HEK293 (cell line): ENCODE data around the gene TAC4.

Source experiments
- CTCF ChIA-PET: fragments of 350-600 bp; formaldehyde crosslinking; extraction: SDS; loops from one replicate; lab custom pipeline; 2021; ENCODE audit warnings: antibody characterized with exemption; lab: Yijun Ruan, JAX
- POLR2A ChIA-PET: fragments of 300-600 bp; formaldehyde crosslinking; extraction: SDS; loops from one replicate; lab custom pipeline; 2020; ENCODE audit warnings: antibody characterized with exemption, inconsistent platforms; lab: Yijun Ruan, JAX
- H3K27ac ChIP-seq: fragments of 200-500 bp; sonication (Bioruptor generic); 2 replicates; pipeline ENCODE4 v1.5.1; 2014; ENCODE audit warnings: low read depth, low read length, control low read depth, inconsistent platforms; ENCODE audit errors: extremely low read depth
- H3K36me3 ChIP-seq, 2 experiments: fragments of 200-500 bp in 1 of 2; sonication (Bioruptor generic) in 1 of 2; 1 replicate in 1 of 2; 2 replicates in 1 of 2; pipeline ENCODE4 v1.5.1; 2014 to 2017; ENCODE audit warnings: inconsistent platforms in 2 of 2, low read length in 2 of 2; ENCODE audit not compliant: control insufficient read depth in 2 of 2, insufficient read depth in 1 of 2
- H3K4me1 ChIP-seq: fragments of 200-500 bp; sonication (Bioruptor generic); 2 replicates; pipeline ENCODE4 v1.5.1; 2014; ENCODE audit warnings: mild to moderate bottlenecking, low read length, inconsistent platforms; ENCODE audit not compliant: control insufficient read depth, insufficient read depth
- H3K4me3 ChIP-seq: 2 replicates; pipeline ENCODE4 v1.5.1; 2011; ENCODE audit warnings: low read depth, mild to moderate bottlenecking, control low read depth, low read length, moderate library complexity
- H3K9me3 ChIP-seq: fragments of 200-500 bp; sonication (Bioruptor generic); 2 replicates; pipeline ENCODE4 v1.5.1; 2014; ENCODE audit warnings: low read depth, low read length, inconsistent platforms; ENCODE audit not compliant: control insufficient read depth, insufficient read depth
- IKZF3 ChIP-seq: fragments of 450-650 bp; IDR thresholded peaks from 2 replicates; pipeline ENCODE4 v1.5.0; 2018; ENCODE audit warnings: missing biosample characterization, mild to moderate bottlenecking, missing genetic modification characterization, moderate library complexity
- KLF10 ChIP-seq: fragments of 450-650 bp; IDR thresholded peaks from 2 replicates; pipeline ENCODE4 v1.5.1; 2018; ENCODE audit warnings: missing biosample characterization, mild to moderate bottlenecking, missing genetic modification characterization
- KLF16 ChIP-seq: fragments of 450-650 bp; formaldehyde crosslinking; IDR thresholded peaks from 2 replicates; pipeline ENCODE4 v1.5.1; 2017; ENCODE audit warnings: missing biosample characterization, missing genetic modification characterization
- SP2 ChIP-seq: fragments of 450-650 bp; formaldehyde crosslinking; IDR thresholded peaks from 2 replicates; pipeline ENCODE4 v1.5.1; 2016; ENCODE audit warnings: missing biosample characterization, missing genetic modification characterization
- SP7 ChIP-seq: fragments of 450-650 bp; formaldehyde crosslinking; IDR thresholded peaks from 2 replicates; pipeline ENCODE4 v1.5.1; 2016; ENCODE audit warnings: missing biosample characterization, missing genetic modification characterization
- ZBTB11 ChIP-seq: fragments of 450-650 bp; formaldehyde crosslinking; conservative IDR thresholded peaks from 2 replicates; pipeline ENCODE4 v1.5.1; 2016; ENCODE audit warnings: low read depth, missing biosample characterization, missing genetic modification characterization
- ZBTB20 ChIP-seq: fragments of 450-650 bp; formaldehyde crosslinking; IDR thresholded peaks from 2 replicates; pipeline ENCODE4 v1.5.1; 2016; ENCODE audit warnings: missing biosample characterization, missing genetic modification characterization
- ZBTB6 ChIP-seq: fragments of 450-650 bp; formaldehyde crosslinking; IDR thresholded peaks from 2 replicates; pipeline ENCODE4 v1.5.1; 2017; ENCODE audit warnings: missing biosample characterization, missing genetic modification characterization
- ZNF16 ChIP-seq: fragments of 450-650 bp; formaldehyde crosslinking; IDR thresholded peaks from 2 replicates; pipeline ENCODE4 v1.5.1; 2016; ENCODE audit warnings: low read depth, missing biosample characterization, missing genetic modification characterization
- ZNF223 ChIP-seq: fragments of 450-650 bp; formaldehyde crosslinking; IDR thresholded peaks from 2 replicates; pipeline ENCODE4 v1.5.1; 2016; ENCODE audit warnings: missing biosample characterization, missing genetic modification characterization
- ZNF404 ChIP-seq: fragments of 450-650 bp; formaldehyde crosslinking; IDR thresholded peaks from 2 replicates; pipeline ENCODE4 v1.5.1; 2017; ENCODE audit warnings: missing biosample characterization, missing genetic modification characterization
- ZNF423 ChIP-seq: fragments of 450-650 bp; formaldehyde crosslinking; IDR thresholded peaks from 2 replicates; pipeline ENCODE4 v1.5.1; 2016; ENCODE audit warnings: missing biosample characterization, missing genetic modification characterization
- ZNF558 ChIP-seq: fragments of 450-650 bp; formaldehyde crosslinking; IDR thresholded peaks from 2 replicates; pipeline ENCODE4 v1.5.1; 2016; ENCODE audit warnings: missing biosample characterization, missing genetic modification characterization
- ZNF560 ChIP-seq: fragments of 450-650 bp; formaldehyde crosslinking; IDR thresholded peaks from 2 replicates; pipeline ENCODE4 v1.5.1; 2017; ENCODE audit warnings: missing biosample characterization, missing genetic modification characterization, borderline replicate concordance
- TF ChIP-seq, protein P1 (sequence below): fragments of 450-650 bp; IDR thresholded peaks from 2 replicates; pipeline ENCODE4 v1.5.1; 2018; ENCODE audit warnings: missing biosample characterization, missing genetic modification characterization
- TF ChIP-seq, protein P2 (sequence below): fragments of 450-650 bp; formaldehyde crosslinking; IDR thresholded peaks from 2 replicates; pipeline ENCODE4 v1.5.0; 2017; ENCODE audit warnings: missing biosample characterization, missing genetic modification characterization, borderline replicate concordance
- TF ChIP-seq, protein P3 (sequence below): fragments of 450-650 bp; formaldehyde crosslinking; IDR thresholded peaks from 2 replicates; pipeline ENCODE4 v1.5.1; 2016; ENCODE audit warnings: missing biosample characterization, missing genetic modification characterization
- TF ChIP-seq, protein P4 (sequence below): fragments of 450-650 bp; formaldehyde crosslinking; IDR thresholded peaks from 2 replicates; pipeline ENCODE4 v1.5.1; 2016; ENCODE audit warnings: missing biosample characterization, missing genetic modification characterization

TAC4 gene

DNA sequence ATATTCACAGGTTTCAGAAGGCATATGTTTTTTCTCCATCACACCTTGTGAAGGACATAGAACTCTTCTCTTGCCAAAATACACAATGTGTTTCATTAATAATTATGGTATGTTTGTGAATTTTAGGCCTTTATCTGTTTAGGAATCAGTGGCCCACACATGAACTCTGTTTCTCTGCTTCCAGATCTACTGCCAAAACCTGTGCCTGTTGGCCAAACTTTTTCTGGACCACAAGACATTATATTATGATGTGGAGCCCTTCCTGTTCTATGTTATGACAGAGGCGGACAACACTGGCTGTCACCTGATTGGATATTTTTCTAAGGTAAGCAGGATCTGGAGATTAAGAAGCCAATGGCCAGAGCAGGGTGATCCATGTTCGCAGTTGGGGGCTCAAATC is 26.4 kb downstream of the TAC4 start:
- no peak overlapping the region for H3K4me3 ChIP-seq
- H3K4me1 ChIP-seq = no peaks in the 10 kb centered on the region
- ChIA-PET POLR2A (no interaction called here), CTCF (interaction anchor here (0.7 to 5.9 kb wide), 3 partner anchors 17 to 175 kb away, joined by 4 to 27 read pairs (median 6); partner anchors contain the start of gene DLX3)
- no peak overlapping the region for H3K27ac ChIP-seq
- TF ChIP-seq ZNF560 = no peak
- no peak for TF ChIP-seq SP2 (tag by site-specific recombination)
- TF ChIP-seq ZNF223 (tag by site-specific recombination) = no peak
- TF ChIP-seq, protein P1, sequence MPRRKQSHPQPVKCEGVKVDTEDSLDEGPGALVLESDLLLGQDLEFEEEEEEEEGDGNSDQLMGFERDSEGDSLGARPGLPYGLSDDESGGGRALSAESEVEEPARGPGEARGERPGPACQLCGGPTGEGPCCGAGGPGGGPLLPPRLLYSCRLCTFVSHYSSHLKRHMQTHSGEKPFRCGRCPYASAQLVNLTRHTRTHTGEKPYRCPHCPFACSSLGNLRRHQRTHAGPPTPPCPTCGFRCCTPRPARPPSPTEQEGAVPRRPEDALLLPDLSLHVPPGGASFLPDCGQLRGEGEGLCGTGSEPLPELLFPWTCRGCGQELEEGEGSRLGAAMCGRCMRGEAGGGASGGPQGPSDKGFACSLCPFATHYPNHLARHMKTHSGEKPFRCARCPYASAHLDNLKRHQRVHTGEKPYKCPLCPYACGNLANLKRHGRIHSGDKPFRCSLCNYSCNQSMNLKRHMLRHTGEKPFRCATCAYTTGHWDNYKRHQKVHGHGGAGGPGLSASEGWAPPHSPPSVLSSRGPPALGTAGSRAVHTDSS (tag by site-specific recombination) = no peak
- TF ChIP-seq ZBTB6 (tag by site-specific recombination) = no peak
- no peak for TF ChIP-seq ZBTB11 (tag by site-specific recombination)
- no peak for TF ChIP-seq ZNF558
- TF ChIP-seq IKZF3 (tag by site-specific recombination) = no peak
- TF ChIP-seq, protein P2, sequence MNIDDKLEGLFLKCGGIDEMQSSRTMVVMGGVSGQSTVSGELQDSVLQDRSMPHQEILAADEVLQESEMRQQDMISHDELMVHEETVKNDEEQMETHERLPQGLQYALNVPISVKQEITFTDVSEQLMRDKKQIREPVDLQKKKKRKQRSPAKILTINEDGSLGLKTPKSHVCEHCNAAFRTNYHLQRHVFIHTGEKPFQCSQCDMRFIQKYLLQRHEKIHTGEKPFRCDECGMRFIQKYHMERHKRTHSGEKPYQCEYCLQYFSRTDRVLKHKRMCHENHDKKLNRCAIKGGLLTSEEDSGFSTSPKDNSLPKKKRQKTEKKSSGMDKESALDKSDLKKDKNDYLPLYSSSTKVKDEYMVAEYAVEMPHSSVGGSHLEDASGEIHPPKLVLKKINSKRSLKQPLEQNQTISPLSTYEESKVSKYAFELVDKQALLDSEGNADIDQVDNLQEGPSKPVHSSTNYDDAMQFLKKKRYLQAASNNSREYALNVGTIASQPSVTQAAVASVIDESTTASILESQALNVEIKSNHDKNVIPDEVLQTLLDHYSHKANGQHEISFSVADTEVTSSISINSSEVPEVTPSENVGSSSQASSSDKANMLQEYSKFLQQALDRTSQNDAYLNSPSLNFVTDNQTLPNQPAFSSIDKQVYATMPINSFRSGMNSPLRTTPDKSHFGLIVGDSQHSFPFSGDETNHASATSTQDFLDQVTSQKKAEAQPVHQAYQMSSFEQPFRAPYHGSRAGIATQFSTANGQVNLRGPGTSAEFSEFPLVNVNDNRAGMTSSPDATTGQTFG (tag by site-specific recombination) = no peak
- TF ChIP-seq ZNF423 = no peak
- no peaks in the 10 kb centered on the region for H3K9me3 ChIP-seq
- H3K36me3 ChIP-seq = peaks cover 94 to 96% of the 10 kb centered on the region in 2 experiments

GRCh38 chr17:49820773-49821172 is 27.1 kb downstream of the TAC4 start:
- H3K36me3 ChIP-seq = peaks cover 94 to 96% of the 10 kb centered on the region in 2 experiments
- ChIA-PET CTCF (interaction anchor here (0.6 to 5.9 kb wide), 5 partner anchors 19 to 710 kb away, joined by 3 to 27 read pairs (median 4); partner anchors contain the start of gene DLX3), POLR2A (no interaction called here)
- H3K27ac ChIP-seq = no peak overlapping the region
- no peaks in the 10 kb centered on the region for H3K9me3 ChIP-seq
- no peaks in the 10 kb centered on the region for H3K4me1 ChIP-seq
- no peak overlapping the region for H3K4me3 ChIP-seq
- TF ChIP-seq KLF16 (tag by site-specific recombination) (no peak), IKZF3 (tag by site-specific recombination) (no peak), ZNF404 (no peak), SP7 (tag by site-specific recombination) (no peak), KLF10 (tag by site-specific recombination) (no peak), ZBTB20 (tag by site-specific recombination) (no peak), ZNF16 (tag by site-specific recombination) (no peak)
- TF ChIP-seq, protein P3, sequence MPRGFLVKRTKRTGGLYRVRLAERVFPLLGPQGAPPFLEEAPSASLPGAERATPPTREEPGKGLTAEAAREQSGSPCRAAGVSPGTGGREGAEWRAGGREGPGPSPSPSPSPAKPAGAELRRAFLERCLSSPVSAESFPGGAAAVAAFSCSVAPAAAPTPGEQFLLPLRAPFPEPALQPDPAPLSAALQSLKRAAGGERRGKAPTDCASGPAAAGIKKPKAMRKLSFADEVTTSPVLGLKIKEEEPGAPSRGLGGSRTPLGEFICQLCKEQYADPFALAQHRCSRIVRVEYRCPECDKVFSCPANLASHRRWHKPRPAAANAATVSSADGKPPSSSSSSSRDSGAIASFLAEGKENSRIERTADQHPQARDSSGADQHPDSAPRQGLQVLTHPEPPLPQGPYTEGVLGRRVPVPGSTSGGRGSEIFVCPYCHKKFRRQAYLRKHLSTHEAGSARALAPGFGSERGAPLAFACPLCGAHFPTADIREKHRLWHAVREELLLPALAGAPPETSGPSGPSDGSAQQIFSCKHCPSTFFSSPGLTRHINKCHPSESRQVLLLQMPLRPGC (tag by site-specific recombination) = no peak
- TF ChIP-seq, protein P2 (tag by site-specific recombination) = no peak
- TF ChIP-seq, protein P4, sequence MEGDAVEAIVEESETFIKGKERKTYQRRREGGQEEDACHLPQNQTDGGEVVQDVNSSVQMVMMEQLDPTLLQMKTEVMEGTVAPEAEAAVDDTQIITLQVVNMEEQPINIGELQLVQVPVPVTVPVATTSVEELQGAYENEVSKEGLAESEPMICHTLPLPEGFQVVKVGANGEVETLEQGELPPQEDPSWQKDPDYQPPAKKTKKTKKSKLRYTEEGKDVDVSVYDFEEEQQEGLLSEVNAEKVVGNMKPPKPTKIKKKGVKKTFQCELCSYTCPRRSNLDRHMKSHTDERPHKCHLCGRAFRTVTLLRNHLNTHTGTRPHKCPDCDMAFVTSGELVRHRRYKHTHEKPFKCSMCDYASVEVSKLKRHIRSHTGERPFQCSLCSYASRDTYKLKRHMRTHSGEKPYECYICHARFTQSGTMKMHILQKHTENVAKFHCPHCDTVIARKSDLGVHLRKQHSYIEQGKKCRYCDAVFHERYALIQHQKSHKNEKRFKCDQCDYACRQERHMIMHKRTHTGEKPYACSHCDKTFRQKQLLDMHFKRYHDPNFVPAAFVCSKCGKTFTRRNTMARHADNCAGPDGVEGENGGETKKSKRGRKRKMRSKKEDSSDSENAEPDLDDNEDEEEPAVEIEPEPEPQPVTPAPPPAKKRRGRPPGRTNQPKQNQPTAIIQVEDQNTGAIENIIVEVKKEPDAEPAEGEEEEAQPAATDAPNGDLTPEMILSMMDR (tag by site-specific recombination) = no peak
